Measurements from ENCODE around the gene ADGRD2. TPM values are rescaled to one million over a fixed set of nuclear protein-coding genes. Genes with fewer than 3 reads are reported as not detected.

ADGRD2 gene
- total RNA-seq, 2 experiments from 2014 or later, result not detected

DNA sequence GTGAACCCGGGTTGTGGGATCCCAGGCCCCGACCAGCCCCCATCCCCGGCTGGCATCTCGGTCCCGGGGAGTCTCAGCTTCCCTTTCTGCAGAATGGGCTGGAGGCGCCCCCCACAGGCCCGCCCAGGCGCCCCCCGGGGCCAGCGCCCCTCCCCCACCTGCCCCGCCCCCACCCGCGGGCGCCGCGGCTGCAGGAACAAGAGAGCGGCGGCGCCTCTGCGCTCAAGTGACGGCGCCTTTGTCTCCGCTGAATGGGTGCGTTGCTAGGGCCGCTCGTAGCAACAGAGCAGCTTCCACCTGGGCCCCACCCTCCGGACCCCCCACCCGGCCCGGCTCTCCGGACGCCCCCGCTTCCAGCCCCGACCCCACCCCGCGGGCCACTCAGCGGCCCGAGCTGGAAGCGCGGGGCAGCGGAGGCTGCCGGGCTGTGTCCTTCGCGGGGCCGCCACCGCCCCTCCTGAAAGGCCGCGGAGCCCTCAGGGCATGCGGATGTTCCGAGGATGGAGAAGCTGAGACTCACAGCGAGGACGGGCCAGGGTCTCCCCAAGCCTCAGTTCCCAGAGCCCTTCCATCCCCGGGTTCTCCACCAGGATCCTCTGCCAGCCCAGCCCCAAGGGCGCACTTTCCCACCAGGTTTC lies 27.5 kb downstream of the ADGRD2 start:
- no peak for DNase-seq
- Mint-ChIP-seq H3K9me3 (no peaks in the 10 kb centered on the region), H3K4me3 (no peak overlapping the region), H3K27me3 (peaks cover 16% of the 10 kb centered on the region), H3K27ac (no peak overlapping the region), H3K36me3 (no peaks in the 10 kb centered on the region), H3K4me1 (ENCODE audit: low read depth) (no peaks in the 10 kb centered on the region)
- ChIA-PET CTCF (interaction anchor here (1.4 kb wide), 1 partner anchor 59 kb away, joined by 3 read pairs; no protein-coding TSS in a partner anchor), POLR2A (no interaction called here)
- intact Hi-C loops (cut with micrococcal nuclease), result no loop called here

DNA sequence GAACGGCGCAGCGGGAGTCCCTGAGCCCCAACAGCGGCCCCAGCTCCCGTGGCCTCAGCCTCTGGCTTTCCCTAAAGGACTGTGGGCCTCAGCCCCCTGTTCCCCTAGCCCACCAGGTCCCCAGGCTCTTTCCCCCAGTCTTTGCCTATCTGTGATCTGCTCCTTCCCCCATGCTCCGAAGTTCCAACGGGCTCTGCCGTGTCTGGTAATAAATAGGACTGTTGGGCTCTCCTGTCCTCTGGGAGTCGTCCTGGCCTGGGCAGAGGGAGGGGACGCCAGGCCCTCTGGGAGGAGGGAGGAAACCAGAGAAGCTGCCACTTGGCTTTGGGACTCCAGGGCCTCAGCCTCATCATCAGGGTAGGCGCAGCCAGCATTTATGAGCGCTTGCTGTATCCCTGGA lies 28.1 kb downstream of the ADGRD2 start:
- no peak overlapping the region for H3K4me3 Mint-ChIP-seq
- H3K36me3 Mint-ChIP-seq, result no peaks in the 10 kb centered on the region
- POLR2A ChIA-PET, result no interaction called here
- no peak for DNase-seq
- H3K9me3 Mint-ChIP-seq, result no peaks in the 10 kb centered on the region
- H3K4me1 Mint-ChIP-seq (ENCODE audit: low read depth), result no peaks in the 10 kb centered on the region
- CTCF ChIA-PET, result interaction anchor here (1.4 kb wide), 1 partner anchor 59 kb away, joined by 3 read pairs; no protein-coding TSS in a partner anchor
- H3K27ac Mint-ChIP-seq, result no peak overlapping the region
- intact Hi-C loops (cut with micrococcal nuclease), result no loop called here
- H3K27me3 Mint-ChIP-seq, result peaks cover 16% of the 10 kb centered on the region

DNA sequence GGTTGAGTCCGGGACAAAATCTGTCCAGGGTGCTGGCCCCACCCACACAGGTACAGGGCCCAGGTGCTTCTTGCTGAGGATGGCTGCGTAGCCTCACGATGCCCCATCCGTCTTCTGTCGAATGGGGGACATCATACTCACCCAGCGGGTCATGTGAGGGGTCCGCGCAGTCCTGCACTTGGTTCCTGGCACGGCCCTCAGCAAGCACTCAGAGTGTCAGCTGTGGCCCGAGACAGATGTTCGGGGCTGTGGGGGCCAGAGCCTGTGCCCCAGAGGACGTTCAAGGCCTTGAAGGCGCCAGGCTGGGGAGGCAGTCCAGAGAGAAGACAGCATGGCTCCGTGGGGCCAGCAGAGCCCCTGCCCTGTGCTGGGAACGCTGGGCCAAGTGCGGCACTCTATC lies 29.1 kb downstream of the ADGRD2 start:
- Mint-ChIP-seq H3K27me3 (peaks cover 13% of the 10 kb centered on the region), H3K4me3 (no peak overlapping the region), H3K27ac (no peak overlapping the region), H3K9me3 (no peaks in the 10 kb centered on the region), H3K4me1 (ENCODE audit: low read depth) (no peaks in the 10 kb centered on the region), H3K36me3 (no peaks in the 10 kb centered on the region)
- intact Hi-C loops (cut with micrococcal nuclease), result no loop called here
- ChIA-PET CTCF (no interaction called here), POLR2A (no interaction called here)
- no peak for DNase-seq

GRCh38 chr9:124479947-124480620 lies 29.8 kb downstream of the ADGRD2 start:
- DNase-seq, result no peak
- Mint-ChIP-seq H3K36me3 (no peaks in the 10 kb centered on the region), H3K9me3 (no peaks in the 10 kb centered on the region), H3K27me3 (peaks cover 13% of the 10 kb centered on the region), H3K4me1 (ENCODE audit: low read depth) (no peaks in the 10 kb centered on the region), H3K27ac (no peak overlapping the region), H3K4me3 (no peak overlapping the region)
- CTCF ChIA-PET, result no interaction called here
- intact Hi-C loops (cut with micrococcal nuclease), result no loop called here
- POLR2A ChIA-PET, result no interaction called here

GRCh38 chr9:124480621-124480981 lies 30.4 kb downstream of the ADGRD2 start:
- H3K36me3 Mint-ChIP-seq, result no peaks in the 10 kb centered on the region
- no peaks in the 10 kb centered on the region for H3K9me3 Mint-ChIP-seq
- DNase-seq, result no peak
- H3K4me1 Mint-ChIP-seq (ENCODE audit: low read depth), result no peaks in the 10 kb centered on the region
- ChIA-PET POLR2A (no interaction called here), CTCF (interaction anchor here (1.2 kb wide), 1 partner anchor 21 kb away, joined by 3 read pairs; no protein-coding TSS in a partner anchor)
- H3K4me3 Mint-ChIP-seq, result no peak overlapping the region
- no peak overlapping the region for H3K27ac Mint-ChIP-seq
- H3K27me3 Mint-ChIP-seq, result peaks cover 11% of the 10 kb centered on the region
- intact Hi-C loops (cut with micrococcal nuclease), result no loop called here

DNA sequence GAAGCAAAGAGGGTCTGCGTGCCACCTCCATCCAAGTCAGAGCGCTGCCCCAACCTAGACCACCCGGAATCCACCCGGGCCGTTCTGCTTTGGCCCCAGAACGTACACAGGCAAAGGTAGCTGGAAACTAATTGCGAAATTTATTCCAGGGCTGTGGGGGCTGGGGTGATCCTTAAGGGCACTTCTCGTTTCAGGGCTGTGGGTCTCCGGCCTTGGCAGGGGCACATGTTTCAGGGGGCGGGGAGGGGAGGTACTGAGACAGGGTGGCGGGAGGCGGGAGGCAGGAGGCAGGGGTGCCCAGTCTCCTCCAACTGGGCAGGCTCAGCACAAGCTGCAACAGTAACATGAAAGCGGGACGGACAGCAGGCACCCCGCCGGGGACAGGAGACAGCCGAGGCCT lies 30.9 kb downstream of the ADGRD2 start:
- no peak overlapping the region for H3K4me3 Mint-ChIP-seq
- no peaks in the 10 kb centered on the region for H3K36me3 Mint-ChIP-seq
- H3K9me3 Mint-ChIP-seq, result no peaks in the 10 kb centered on the region
- no peak overlapping the region for H3K27ac Mint-ChIP-seq
- intact Hi-C loops (cut with micrococcal nuclease), result no loop called here
- POLR2A ChIA-PET, result no interaction called here
- no peak for DNase-seq
- CTCF ChIA-PET, result interaction anchor here (0.6 to 1.2 kb wide), 2 partner anchors 17 to 21 kb away, joined by 3 read pairs; no protein-coding TSS in a partner anchor
- H3K27me3 Mint-ChIP-seq, result peaks cover 11% of the 10 kb centered on the region
- no peaks in the 10 kb centered on the region for H3K4me1 Mint-ChIP-seq (ENCODE audit: low read depth)

DNA sequence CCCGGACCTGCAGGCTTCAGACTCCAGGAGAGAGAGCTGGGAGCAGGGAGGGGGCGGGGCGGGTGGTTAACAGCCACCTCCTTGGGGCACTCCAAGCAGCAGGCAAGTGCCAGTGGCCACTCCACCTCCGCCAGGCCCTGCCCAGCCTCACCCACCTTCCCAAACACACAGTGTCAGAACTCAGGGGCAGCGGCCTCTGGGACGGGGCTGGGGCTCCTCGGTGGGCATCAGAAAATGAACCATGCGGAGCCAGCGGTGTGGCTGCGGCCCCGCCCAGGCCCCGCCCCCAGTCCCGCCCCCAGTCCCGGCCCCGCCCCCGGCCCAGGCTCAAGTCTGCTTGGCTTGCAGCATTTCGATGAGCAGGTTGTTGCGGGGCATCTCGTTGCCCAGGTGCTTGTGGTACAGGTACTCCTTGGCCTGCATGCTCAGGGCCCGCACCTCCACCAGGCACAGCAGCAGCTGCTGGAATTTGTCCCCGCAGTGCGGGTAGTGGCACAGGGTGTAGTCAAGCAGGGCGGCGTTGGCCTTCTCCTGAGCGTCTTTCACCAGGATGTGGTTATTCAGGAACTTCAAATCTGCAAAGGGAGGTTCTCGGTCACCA lies 32.3 kb downstream of the ADGRD2 start:
- H3K27me3 Mint-ChIP-seq, result peaks cover 10% of the 10 kb centered on the region
- intact Hi-C loops (cut with micrococcal nuclease), result no loop called here
- no peak overlapping the region for H3K4me3 Mint-ChIP-seq
- no peaks in the 10 kb centered on the region for H3K36me3 Mint-ChIP-seq
- no peak overlapping the region for H3K27ac Mint-ChIP-seq
- CTCF ChIA-PET, result no interaction called here
- POLR2A ChIA-PET, result no interaction called here
- no peak for DNase-seq
- H3K9me3 Mint-ChIP-seq, result no peaks in the 10 kb centered on the region
- no peaks in the 10 kb centered on the region for H3K4me1 Mint-ChIP-seq (ENCODE audit: low read depth)

- ChIA-PET CTCF (no interaction called here), POLR2A (no interaction called here)
- H3K27ac Mint-ChIP-seq, result no peak overlapping the region
- intact Hi-C loops (cut with micrococcal nuclease), result no loop called here
- H3K27me3 Mint-ChIP-seq, result peaks cover 5% of the 10 kb centered on the region
- no peak overlapping the region for H3K4me3 Mint-ChIP-seq
- H3K9me3 Mint-ChIP-seq, result no peaks in the 10 kb centered on the region
- H3K4me1 Mint-ChIP-seq (ENCODE audit: low read depth), result no peaks in the 10 kb centered on the region
- H3K36me3 Mint-ChIP-seq, result no peaks in the 10 kb centered on the region
- DNase-seq, result no peak
Observed at GRCh38 chr9:124483481-124483880, 33.2 kb downstream of the ADGRD2 start.

GRCh38 chr9:124485201-124485600 lies 35.0 kb downstream of the ADGRD2 start:
- Mint-ChIP-seq H3K27ac (no peak overlapping the region), H3K4me3 (no peak overlapping the region), H3K36me3 (no peaks in the 10 kb centered on the region), H3K27me3 (no peaks in the 10 kb centered on the region), H3K4me1 (ENCODE audit: low read depth) (no peaks in the 10 kb centered on the region), H3K9me3 (no peaks in the 10 kb centered on the region)
- DNase-seq, result no peak
- CTCF ChIA-PET, result no interaction called here
- intact Hi-C loops (cut with micrococcal nuclease), result no loop called here
- POLR2A ChIA-PET, result no interaction called here

- POLR2A ChIA-PET, result no interaction called here
- Mint-ChIP-seq H3K27ac (no peak overlapping the region), H3K27me3 (no peaks in the 10 kb centered on the region), H3K4me3 (no peak overlapping the region), H3K4me1 (ENCODE audit: low read depth) (no peaks in the 10 kb centered on the region), H3K36me3 (no peaks in the 10 kb centered on the region), H3K9me3 (no peaks in the 10 kb centered on the region)
- DNase-seq, result no peak
- intact Hi-C loops (cut with micrococcal nuclease), result no loop called here
- CTCF ChIA-PET, result no interaction called here
Observed at GRCh38 chr9:124485936-124486335, 35.7 kb downstream of the ADGRD2 start.

DNA sequence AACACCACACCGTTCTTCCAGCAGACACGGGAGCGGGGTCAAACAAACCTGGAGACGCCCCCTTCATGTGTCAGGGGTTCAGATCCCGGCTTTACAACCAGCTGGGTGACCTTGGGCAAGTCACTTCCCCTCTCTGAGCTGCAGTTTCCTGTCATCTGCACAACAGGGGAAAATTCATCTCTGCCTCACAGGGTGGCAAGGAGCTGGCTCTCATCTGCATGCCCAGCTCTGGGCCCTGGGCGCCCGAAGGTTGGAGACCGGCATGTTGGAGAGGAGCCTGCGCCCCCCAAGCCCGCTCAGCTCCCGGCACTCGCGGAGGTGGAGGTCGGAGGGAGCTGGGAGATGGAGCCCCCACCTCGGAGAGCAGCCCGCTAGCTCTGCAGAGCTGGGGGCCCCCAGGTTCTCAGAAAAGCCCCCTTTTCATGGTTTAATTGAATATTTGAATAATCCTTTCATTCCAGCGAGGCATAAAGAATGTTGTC lies 36.6 kb downstream of the ADGRD2 start:
- ChIA-PET POLR2A (no interaction called here), CTCF (no interaction called here)
- DNase-seq, result no peak
- Mint-ChIP-seq H3K36me3 (no peaks in the 10 kb centered on the region), H3K9me3 (no peaks in the 10 kb centered on the region), H3K27me3 (no peaks in the 10 kb centered on the region), H3K4me3 (no peak overlapping the region), H3K27ac (no peak overlapping the region), H3K4me1 (ENCODE audit: low read depth) (no peaks in the 10 kb centered on the region)
- intact Hi-C loops (cut with micrococcal nuclease), result no loop called here

DNA sequence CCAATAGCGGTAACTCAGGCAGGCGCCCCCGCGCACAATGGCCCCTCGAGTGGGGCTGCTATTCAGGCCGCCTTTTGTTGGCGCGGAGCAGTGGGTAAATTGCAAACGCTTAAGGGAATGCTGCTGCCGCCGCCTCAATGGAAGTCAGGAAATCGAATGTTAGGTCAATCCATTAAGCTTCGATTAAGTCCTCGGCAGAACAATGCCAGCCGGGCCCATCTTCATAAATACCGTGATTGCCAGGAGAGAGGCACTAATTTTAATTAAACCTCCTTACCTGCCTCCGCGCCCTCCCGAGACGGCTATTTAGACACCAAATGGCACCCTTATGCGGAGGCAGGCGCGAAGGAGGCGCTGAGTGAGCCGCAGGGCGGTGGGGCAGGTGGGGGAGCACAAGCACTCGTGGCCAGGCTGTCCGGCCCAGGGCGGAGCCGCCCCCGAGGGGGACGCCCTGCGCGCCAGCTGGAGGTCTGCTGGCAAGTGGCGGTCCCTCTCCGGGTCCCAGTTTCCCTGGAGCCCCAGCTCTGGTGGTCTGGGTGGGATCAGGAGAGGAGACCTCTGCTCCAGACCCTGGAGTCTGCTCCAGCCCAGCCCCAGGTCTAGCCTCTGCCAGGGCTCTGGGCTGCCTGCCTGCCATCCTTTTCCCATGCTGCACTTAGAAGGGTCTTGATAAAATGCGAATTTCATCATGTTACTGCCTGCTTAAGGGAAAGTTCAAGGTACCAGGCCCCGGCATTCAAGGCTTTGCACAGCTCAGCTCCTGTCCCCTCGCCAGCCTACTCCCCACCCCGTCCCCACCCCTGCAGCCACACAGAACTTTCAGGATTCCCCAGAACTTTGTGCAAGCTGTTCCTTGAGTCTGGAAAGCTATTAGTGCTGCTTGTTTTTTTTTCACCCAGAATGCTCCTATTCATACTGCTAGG lies 37.3 kb downstream of the ADGRD2 start:
- Mint-ChIP-seq H3K27ac (no peak overlapping the region), H3K4me3 (no peak overlapping the region), H3K4me1 (ENCODE audit: low read depth) (no peaks in the 10 kb centered on the region), H3K27me3 (no peaks in the 10 kb centered on the region), H3K9me3 (no peaks in the 10 kb centered on the region), H3K36me3 (no peaks in the 10 kb centered on the region)
- CTCF ChIA-PET, result no interaction called here
- intact Hi-C loops (cut with micrococcal nuclease), result no loop called here
- DNase-seq, result no peak
- POLR2A ChIA-PET, result no interaction called here

Data from activated CD4-positive, alpha-beta memory T cell treated with anti-CD3 and anti-CD28 coated beads for 36 hours (primary cell).